Suppressor macrophage (primary cell): ENCODE data around the gene JPH4.

Experiments used
- DNase-seq, 4 experiments: peaks; one replicate each; pipeline ENCODE4 v3.0.0-alpha.2; 2020 to 2022

Gene JPH4

GRCh38 chr14:23579311-23579630 is 681 bp upstream of the JPH4 start:
- no peak for DNase-seq

GRCh38 chr14:23577710-23578392 is 739 bp downstream of the JPH4 start:
- no peak for DNase-seq

- DNase-seq, result peak in 3 of 4 experiments; percentile 26 to 54 (median 52)
Measured at GRCh38 chr14:23577004-23577681, 1.4 kb downstream of the JPH4 start.

GRCh38 chr14:23573384-23574015 is 5.1 kb downstream of the JPH4 start:
- no peak for DNase-seq

GRCh38 chr14:23572836-23573235 is 5.8 kb downstream of the JPH4 start:
- DNase-seq, result peak; percentile 76 to 88 (median 82)

GRCh38 chr14:23572524-23572828 is 6.1 kb downstream of the JPH4 start:
- peak in 2 of 4 experiments; percentile 44 to 49 for DNase-seq

GRCh38 chr14:23571701-23572523 is 6.7 kb downstream of the JPH4 start:
- peak in 3 of 4 experiments; percentile 17 to 27 (median 25) for DNase-seq

- DNase-seq, result no peak
Measured at GRCh38 chr14:23570806-23571483, 7.6 kb downstream of the JPH4 start.

GRCh38 chr14:23569443-23570151 is 9.0 kb downstream of the JPH4 start:
- DNase-seq, result no peak

GRCh38 chr14:23568600-23569331 is 9.8 kb downstream of the JPH4 start:
- peak; percentile 69 to 81 (median 75) for DNase-seq

- DNase-seq, result peak in 1 of 4 experiments; percentile 25
Measured at GRCh38 chr14:23568021-23568599, 10.5 kb downstream of the JPH4 start.

GRCh38 chr14:23567186-23568020 is 11.2 kb downstream of the JPH4 start, which contains the start of gene AP1G2:
TSS of gene AP1G2 (minus strand) at chr14:23567791. CDS start at chr14:23567314, 477 bp downstream.
- DNase-seq, result peak; percentile 83 to 95 (median 90)

GRCh38 chr14:23566778-23567185 is 11.8 kb downstream of the JPH4 start:
- DNase-seq, result peak in 3 of 4 experiments; percentile 33 to 46 (median 40)

- no peak for DNase-seq
Measured at GRCh38 chr14:23566112-23566777, 12.3 kb downstream of the JPH4 start.

- DNase-seq, result no peak
Measured at GRCh38 chr14:23565626-23566025, 13.0 kb downstream of the JPH4 start.

- DNase-seq, result no peak
Measured at GRCh38 chr14:23564876-23565275, 13.7 kb downstream of the JPH4 start.

- DNase-seq, result no peak
Measured at GRCh38 chr14:23564181-23564812, 14.3 kb downstream of the JPH4 start.

GRCh38 chr14:23563473-23564180 is 15.0 kb downstream of the JPH4 start:
- no peak for DNase-seq
